Karpas-422 (cell line): ENCODE measurements around the gene UBXN6. TPM values are rescaled to one million over a fixed set of nuclear protein-coding genes. Genes with fewer than 3 reads are reported as not detected.

Source experiments
- DNase-seq: peaks from one replicate; pipeline ENCODE4 v3.0.0-alpha.2; 2015
- H2AFZ ChIP-seq: fragments of 200-600 bp; sonication (generic); 2 replicates; pipeline ENCODE4 v1.6.1; 2014; ENCODE audit warnings: antibody characterized with exemption, low read length, mixed read lengths
- H3K27ac ChIP-seq: fragments of 200-600 bp; sonication (generic); 2 replicates; pipeline ENCODE4 v1.5.1; 2014; ENCODE audit warnings: mild to moderate bottlenecking, low read length, moderate library complexity
- H3K27me3 ChIP-seq: fragments of 200-600 bp; sonication (generic); 2 replicates; pipeline ENCODE4 v1.6.1; 2014; ENCODE audit warnings: low read length, mixed read lengths
- H3K36me3 ChIP-seq: fragments of 200-600 bp; sonication (generic); 2 replicates; pipeline ENCODE4 v1.6.1; 2014; ENCODE audit warnings: low read length, mixed read lengths; ENCODE audit not compliant: insufficient read depth
- H3K4me1 ChIP-seq: fragments of 200-600 bp; sonication (generic); 2 replicates; pipeline ENCODE4 v1.6.1; 2014; ENCODE audit warnings: mild to moderate bottlenecking, low read length, mixed read lengths
- H3K4me2 ChIP-seq: fragments of 200-600 bp; sonication (generic); 2 replicates; pipeline ENCODE4 v1.6.1; 2014; ENCODE audit warnings: low read length, low read depth, mild to moderate bottlenecking; ENCODE audit not compliant: poor library complexity, severe bottlenecking
- H3K4me3 ChIP-seq: fragments of 200-600 bp; sonication (generic); 2 replicates; pipeline ENCODE4 v1.5.1; 2014; ENCODE audit warnings: mild to moderate bottlenecking, antibody characterized with exemption, low read length, mixed read lengths
- H3K79me2 ChIP-seq: fragments of 200-600 bp; sonication (generic); 2 replicates; pipeline ENCODE4 v1.6.1; 2014; ENCODE audit warnings: mild to moderate bottlenecking, low read length, mixed read lengths
- H3K9ac ChIP-seq: fragments of 200-600 bp; sonication (generic); 2 replicates; pipeline ENCODE4 v1.6.0; 2014; ENCODE audit warnings: low read length
- H3K9me2 ChIP-seq: fragments of 200-600 bp; sonication (generic), shearing (Covaris generic); replicated peaks from 2 replicates; pipeline ENCODE4 v1.6.0; 2014; ENCODE audit warnings: mild to moderate bottlenecking, low read length, moderate library complexity; ENCODE audit not compliant: insufficient read depth
- H3K9me3 ChIP-seq: fragments of 300-700, 200-600 bp; sonication (generic); 2 replicates; pipeline ENCODE4 v1.6.1; 2014; ENCODE audit warnings: low read length, mixed read lengths
- H4K20me1 ChIP-seq: fragments of 200-600 bp; sonication (generic); 2 replicates; pipeline ENCODE4 v1.6.1; 2014; ENCODE audit warnings: mild to moderate bottlenecking, antibody characterized with exemption, low read length, low read depth; ENCODE audit not compliant: insufficient read depth
- total RNA-seq: library from RNA; depleted of rRNA; stranded (reverse); fragments of >200 nt; shearing (Covaris generic); gene quantifications from 2 replicates; pipeline ENCODE4 v1.2.3, GENCODE V29; 2014; ENCODE audit warnings: low replicate concordance

UBXN6 gene
- total RNA-seq, 1 experiment from 2014 or later, result 112 TPM

DNA sequence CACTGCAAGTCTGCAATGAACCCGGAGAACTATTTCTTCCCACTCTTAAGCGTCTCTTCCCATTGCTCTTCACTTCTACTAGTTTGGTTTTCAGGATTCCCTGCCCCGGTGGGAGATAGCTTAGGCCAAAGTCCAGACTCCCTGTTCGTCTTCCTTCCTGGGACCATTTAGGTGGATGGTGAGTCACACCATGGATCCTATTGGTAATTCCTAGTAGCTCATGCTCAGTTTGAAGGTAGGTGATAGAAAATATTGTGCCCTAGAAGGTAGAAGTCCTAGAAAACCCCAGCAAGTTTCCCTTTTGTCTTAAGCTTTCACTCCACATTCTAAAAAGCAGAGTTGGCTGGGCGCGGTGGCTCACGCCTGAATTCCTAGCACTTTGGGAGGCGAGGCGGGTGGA is 41.3 kb downstream of the UBXN6 start:
- H3K9ac ChIP-seq, result no peak overlapping the region
- peaks cover 29% of the 10 kb centered on the region; the same call in 1 of the 2 replicates for H3K36me3 ChIP-seq
- no peak overlapping the region for H2AFZ ChIP-seq
- no peaks in the 10 kb centered on the region for H3K4me1 ChIP-seq
- no peak overlapping the region for H3K4me2 ChIP-seq
- no peak overlapping the region for H3K4me3 ChIP-seq
- H3K9me3 ChIP-seq, result no peaks in the 10 kb centered on the region
- no peaks in the 10 kb centered on the region for H3K27me3 ChIP-seq
- no peaks in the 10 kb centered on the region for H3K9me2 ChIP-seq
- no peak for DNase-seq
- no peak overlapping the region for H3K27ac ChIP-seq
- peaks cover 28% of the 10 kb centered on the region for H4K20me1 ChIP-seq
- H3K79me2 ChIP-seq, result peaks cover 60% of the 10 kb centered on the region

GRCh38 chr19:4415352-4415751 is 42.2 kb downstream of the UBXN6 start:
- Histone ChIP-seq H3K4me2 (no peak overlapping the region), H3K79me2 (peaks cover 68% of the 10 kb centered on the region), H3K9me3 (no peaks in the 10 kb centered on the region), H3K4me3 (no peak overlapping the region), H3K36me3 (peaks cover 35% of the 10 kb centered on the region), H2AFZ (no peak overlapping the region), H3K27me3 (no peaks in the 10 kb centered on the region), H4K20me1 (peaks cover 28% of the 10 kb centered on the region), H3K9me2 (no peaks in the 10 kb centered on the region), H3K9ac (no peak overlapping the region), H3K27ac (no peak overlapping the region), H3K4me1 (no peaks in the 10 kb centered on the region)
- DNase-seq, result no peak

GRCh38 chr19:4414800-4415321 is 42.7 kb downstream of the UBXN6 start:
- no peaks in the 10 kb centered on the region for H3K27me3 ChIP-seq
- H4K20me1 ChIP-seq, result peaks cover 28% of the 10 kb centered on the region
- H3K79me2 ChIP-seq, result peaks cover 70% of the 10 kb centered on the region
- H3K27ac ChIP-seq, result no peak overlapping the region
- no peak overlapping the region for H3K4me3 ChIP-seq
- peaks cover 33% of the 10 kb centered on the region for H3K36me3 ChIP-seq
- H3K9me3 ChIP-seq, result no peaks in the 10 kb centered on the region
- H3K9me2 ChIP-seq, result no peaks in the 10 kb centered on the region
- no peaks in the 10 kb centered on the region for H3K4me1 ChIP-seq
- no peak for DNase-seq
- no peak overlapping the region for H3K9ac ChIP-seq
- H2AFZ ChIP-seq, result no peak overlapping the region
- no peak overlapping the region for H3K4me2 ChIP-seq

- H3K36me3 ChIP-seq, result peaks cover 35% of the 10 kb centered on the region
- H3K9me2 ChIP-seq, result no peaks in the 10 kb centered on the region
- H3K79me2 ChIP-seq, result peaks cover 74% of the 10 kb centered on the region
- H4K20me1 ChIP-seq, result peaks cover 28% of the 10 kb centered on the region
- no peaks in the 10 kb centered on the region for H3K27me3 ChIP-seq
- H3K4me2 ChIP-seq, result no peak overlapping the region
- no peaks in the 10 kb centered on the region for H3K9me3 ChIP-seq
- no peak overlapping the region for H3K4me3 ChIP-seq
- no peak overlapping the region for H3K27ac ChIP-seq
- no peak overlapping the region for H3K9ac ChIP-seq
- no peak overlapping the region for H2AFZ ChIP-seq
- DNase-seq, result no peak
- H3K4me1 ChIP-seq, result no peaks in the 10 kb centered on the region
These were observed 43.3 kb downstream of the UBXN6 start for GRCh38 chr19:4414144-4414799.

GRCh38 chr19:4413588-4413987 is 44.0 kb downstream of the UBXN6 start:
- H3K79me2 ChIP-seq, result peaks cover 81% of the 10 kb centered on the region
- H4K20me1 ChIP-seq, result peaks cover 28% of the 10 kb centered on the region
- no peaks in the 10 kb centered on the region for H3K27me3 ChIP-seq
- peaks cover 40% of the 10 kb centered on the region for H3K36me3 ChIP-seq
- no peaks in the 10 kb centered on the region for H3K9me2 ChIP-seq
- no peaks in the 10 kb centered on the region for H3K4me1 ChIP-seq
- H3K27ac ChIP-seq, result no peak overlapping the region
- no peak overlapping the region for H3K9ac ChIP-seq
- H2AFZ ChIP-seq, result no peak overlapping the region
- no peak overlapping the region for H3K4me2 ChIP-seq
- H3K9me3 ChIP-seq, result no peaks in the 10 kb centered on the region
- no peak for DNase-seq
- H3K4me3 ChIP-seq, result no peak overlapping the region

- Histone ChIP-seq H3K36me3 (peaks cover 43% of the 10 kb centered on the region), H3K9me3 (no peaks in the 10 kb centered on the region), H3K4me3 (no peak overlapping the region), H3K4me1 (peaks cover 8% of the 10 kb centered on the region), H3K27me3 (no peaks in the 10 kb centered on the region), H3K79me2 (peaks cover 87% of the 10 kb centered on the region), H4K20me1 (peaks cover 20% of the 10 kb centered on the region), H3K27ac (no peak overlapping the region), H3K4me2 (no peak overlapping the region), H3K9ac (no peak overlapping the region), H2AFZ (no peak overlapping the region), H3K9me2 (no peaks in the 10 kb centered on the region)
- DNase-seq, result no peak
These were observed 48.3 kb downstream of the UBXN6 start for GRCh38 chr19:4409123-4409933.

DNA sequence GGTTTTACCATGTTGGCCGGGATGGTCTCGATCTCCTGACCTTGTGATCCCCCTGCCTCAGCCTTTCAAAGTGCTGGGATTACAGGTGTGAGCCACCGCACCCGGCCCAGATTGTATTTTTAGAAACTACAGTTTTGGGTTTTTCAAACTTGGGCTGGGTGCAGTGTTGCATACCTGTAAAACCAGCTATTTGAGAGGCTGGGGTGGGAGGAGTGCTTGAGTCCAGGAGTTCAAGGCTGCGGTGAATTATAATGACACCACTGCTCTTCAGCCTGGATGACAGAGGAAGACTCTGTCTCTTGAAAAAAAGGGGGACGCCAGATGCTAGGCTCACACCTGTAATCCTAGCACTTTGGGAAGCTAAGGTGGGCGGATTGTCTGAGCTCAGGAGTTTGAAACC is 51.0 kb downstream of the UBXN6 start:
- no peaks in the 10 kb centered on the region for H3K27me3 ChIP-seq
- no peak overlapping the region for H3K4me3 ChIP-seq
- peaks cover 27% of the 10 kb centered on the region for H3K36me3 ChIP-seq
- no peak for DNase-seq
- H3K9ac ChIP-seq, result no peak overlapping the region
- peaks cover 19% of the 10 kb centered on the region for H4K20me1 ChIP-seq
- peaks cover 79% of the 10 kb centered on the region for H3K79me2 ChIP-seq
- H2AFZ ChIP-seq, result no peak overlapping the region
- H3K27ac ChIP-seq, result no peak overlapping the region
- H3K9me2 ChIP-seq, result no peaks in the 10 kb centered on the region
- peaks cover 23% of the 10 kb centered on the region for H3K4me1 ChIP-seq
- H3K4me2 ChIP-seq, result no peak overlapping the region
- no peaks in the 10 kb centered on the region for H3K9me3 ChIP-seq

GRCh38 chr19:4405977-4406376 is 51.6 kb downstream of the UBXN6 start:
- H3K36me3 ChIP-seq, result peaks cover 26% of the 10 kb centered on the region
- no peak overlapping the region for H3K4me2 ChIP-seq
- no peak overlapping the region for H3K9ac ChIP-seq
- no peaks in the 10 kb centered on the region for H3K9me2 ChIP-seq
- no peak overlapping the region for H3K4me3 ChIP-seq
- H3K9me3 ChIP-seq, result no peaks in the 10 kb centered on the region
- DNase-seq, result no peak
- no peak overlapping the region for H2AFZ ChIP-seq
- H3K79me2 ChIP-seq, result peaks cover 73% of the 10 kb centered on the region
- peaks cover 19% of the 10 kb centered on the region for H4K20me1 ChIP-seq
- peaks cover 26% of the 10 kb centered on the region for H3K4me1 ChIP-seq
- H3K27me3 ChIP-seq, result no peaks in the 10 kb centered on the region
- no peak overlapping the region for H3K27ac ChIP-seq
